Astrocyte (in vitro differentiated cells and primary cell): ENCODE results near the gene APOF.

Experiments
- CTCF ChIP-seq: IDR thresholded peaks from 2 replicates; pipeline ENCODE4 v1.5.1; 2011; ENCODE audit warnings: low read depth, mild to moderate bottlenecking, inconsistent platforms, low read length, moderate library complexity; ENCODE audit not compliant: insufficient read depth
- EZH2 ChIP-seq: IDR thresholded peaks from 2 replicates; pipeline ENCODE4 v1.6.1; 2012; ENCODE audit warnings: mild to moderate bottlenecking, low read length, inconsistent platforms; ENCODE audit not compliant: insufficient read depth

GRCh38 chr12:56333197-56333678 lies 29.4 kb downstream of the APOF start:
- TF ChIP-seq CTCF, result no peak
- TF ChIP-seq EZH2, result no peak
